ENCODE results near the gene SRD5A3. TPM values are rescaled to one million over a fixed set of nuclear protein-coding genes. Genes with fewer than 3 reads are reported as not detected.
A peak's percentile ranks its signal among the peaks of the same experiment; 100 is the strongest.

Gene SRD5A3
- total and polyA plus RNA-seq, 7 experiments from 2014 or later, result 1.9 to 10.6 (median 5.0) TPM

- H3K27me3 ChIP-seq (ENCODE audit: control insufficient read depth in 2 of 2, insufficient read depth in 2 of 2, low read length in 2 of 2), result no peaks in the 10 kb centered on the region
- Mint-ChIP-seq H3K4me3 (no peak overlapping the region), H3K27me3 (peaks cover 0 to 4% (median 0%) of the 10 kb centered on the region in 5 donors), H3K36me3 (no peaks in the 10 kb centered on the region), H3K9me3 (peaks cover 0 to 11% (median 0%) of the 10 kb centered on the region in 11 donors), H3K4me1 (peaks cover 0 to 3% (median 0%) of the 10 kb centered on the region in 7 donors), H3K27ac (no peak overlapping the region)
- DNase-seq (no peak), ATAC-seq (no peak)
- ChIA-PET POLR2A (no interaction called here), CTCF (no interaction called here)
- intact Hi-C loops (cut with micrococcal nuclease), result no loop called here
- H3K4me3 ChIP-seq (ENCODE audit: low read length), result no peak overlapping the region
- H3K36me3 ChIP-seq (ENCODE audit: control insufficient read depth in 2 of 3, insufficient read depth in 3 of 3, low read length in 3 of 3), result no peaks in the 10 kb centered on the region
- H3K9me3 ChIP-seq (ENCODE audit: control insufficient read depth in 2 of 3, low read length in 3 of 3), result no peaks in the 10 kb centered on the region
- H3K4me1 ChIP-seq (ENCODE audit: control insufficient read depth in 2 of 2, insufficient read depth in 2 of 2, low read length in 2 of 2), result no peaks in the 10 kb centered on the region
- no peak overlapping the region for H3K27ac ChIP-seq (ENCODE audit: low read depth, low read length)
Measured at GRCh38 chr4:55326629-55327028, 19.4 kb upstream of the SRD5A3 start.

- DNase-seq (no peak), ATAC-seq (no peak)
- intact Hi-C loops (cut with micrococcal nuclease), result no loop called here
- peaks cover 0 to 3% (median 0%) of the 10 kb centered on the region in 7 donors for H3K4me1 Mint-ChIP-seq
- peaks cover 0 to 4% (median 0%) of the 10 kb centered on the region in 5 donors for H3K27me3 Mint-ChIP-seq
- no peaks in the 10 kb centered on the region for H3K27me3 ChIP-seq (ENCODE audit: control insufficient read depth in 2 of 2, insufficient read depth in 2 of 2, low read length in 2 of 2)
- no peaks in the 10 kb centered on the region for H3K9me3 ChIP-seq (ENCODE audit: control insufficient read depth in 2 of 3, low read length in 3 of 3)
- H3K36me3 Mint-ChIP-seq, result no peaks in the 10 kb centered on the region
- no peak overlapping the region for H3K4me3 Mint-ChIP-seq
- no peak overlapping the region for H3K4me3 ChIP-seq (ENCODE audit: low read length)
- no peaks in the 10 kb centered on the region for H3K36me3 ChIP-seq (ENCODE audit: control insufficient read depth in 2 of 3, insufficient read depth in 3 of 3, low read length in 3 of 3)
- POLR2A ChIA-PET, result no interaction called here
- H3K4me1 ChIP-seq (ENCODE audit: control insufficient read depth in 2 of 2, insufficient read depth in 2 of 2, low read length in 2 of 2), result no peaks in the 10 kb centered on the region
- CTCF ChIA-PET, result no interaction called here
- H3K27ac ChIP-seq (ENCODE audit: low read depth, low read length), result no peak overlapping the region
- no peak overlapping the region for H3K27ac Mint-ChIP-seq
- H3K9me3 Mint-ChIP-seq, result peaks cover 0 to 11% (median 0%) of the 10 kb centered on the region in 11 donors
Measured at GRCh38 chr4:55329012-55329411, 17.0 kb upstream of the SRD5A3 start.

GRCh38 chr4:55330241-55330640 lies 15.8 kb upstream of the SRD5A3 start:
- Histone ChIP-seq H3K27ac (ENCODE audit: low read depth, low read length) (no peak overlapping the region), H3K4me1 (ENCODE audit: control insufficient read depth in 2 of 2, insufficient read depth in 2 of 2, low read length in 2 of 2) (no peaks in the 10 kb centered on the region), H3K4me3 (ENCODE audit: low read length) (no peak overlapping the region), H3K27me3 (ENCODE audit: control insufficient read depth in 2 of 2, insufficient read depth in 2 of 2, low read length in 2 of 2) (no peaks in the 10 kb centered on the region), H3K36me3 (ENCODE audit: control insufficient read depth in 2 of 3, insufficient read depth in 3 of 3, low read length in 3 of 3) (no peaks in the 10 kb centered on the region), H3K9me3 (ENCODE audit: control insufficient read depth in 2 of 3, low read length in 3 of 3) (no peaks in the 10 kb centered on the region)
- peaks cover 0 to 4% (median 0%) of the 10 kb centered on the region in 5 donors for H3K27me3 Mint-ChIP-seq
- ChIA-PET POLR2A (no interaction called here), CTCF (no interaction called here)
- peaks cover 0 to 11% (median 0%) of the 10 kb centered on the region in 11 donors for H3K9me3 Mint-ChIP-seq
- intact Hi-C loops (cut with micrococcal nuclease), result no loop called here
- no peak overlapping the region for H3K27ac Mint-ChIP-seq
- H3K4me3 Mint-ChIP-seq, result no peak overlapping the region
- ATAC-seq (peak; percentile 63), DNase-seq (no peak)
- peaks cover 0 to 3% (median 0%) of the 10 kb centered on the region in 7 donors for H3K4me1 Mint-ChIP-seq
- H3K36me3 Mint-ChIP-seq, result no peaks in the 10 kb centered on the region

GRCh38 chr4:55336138-55337034 lies 9.7 kb upstream of the SRD5A3 start:
- Mint-ChIP-seq H3K4me1 (peaks cover 0 to 9% (median 0%) of the 10 kb centered on the region in 7 donors), H3K27ac (no peak overlapping the region), H3K9me3 (no peaks in the 10 kb centered on the region), H3K4me3 (no peak overlapping the region), H3K27me3 (peaks cover 0 to 8% (median 0%) of the 10 kb centered on the region in 5 donors), H3K36me3 (no peaks in the 10 kb centered on the region)
- H3K36me3 ChIP-seq (ENCODE audit: control insufficient read depth in 2 of 3, insufficient read depth in 3 of 3, low read length in 3 of 3), result no peaks in the 10 kb centered on the region
- H3K27ac ChIP-seq (ENCODE audit: low read depth, low read length), result no peak overlapping the region
- intact Hi-C loops (cut with micrococcal nuclease), result no loop called here
- CTCF ChIA-PET, result no interaction called here
- H3K27me3 ChIP-seq (ENCODE audit: control insufficient read depth in 2 of 2, insufficient read depth in 2 of 2, low read length in 2 of 2), result no peaks in the 10 kb centered on the region
- POLR2A ChIA-PET, result interaction anchor here (0.7 kb wide), 1 partner anchor 118 kb away, joined by 4 read pairs; no protein-coding TSS in a partner anchor
- DNase-seq (no peak), ATAC-seq (no peak)
- no peak overlapping the region for H3K4me3 ChIP-seq (ENCODE audit: low read length)
- no peaks in the 10 kb centered on the region for H3K9me3 ChIP-seq (ENCODE audit: control insufficient read depth in 2 of 3, low read length in 3 of 3)
- no peaks in the 10 kb centered on the region for H3K4me1 ChIP-seq (ENCODE audit: control insufficient read depth in 2 of 2, insufficient read depth in 2 of 2, low read length in 2 of 2)

GRCh38 chr4:55337944-55338343 lies 8.1 kb upstream of the SRD5A3 start:
- H3K27me3 ChIP-seq (ENCODE audit: control insufficient read depth in 2 of 2, insufficient read depth in 2 of 2, low read length in 2 of 2), result no peaks in the 10 kb centered on the region
- H3K9me3 ChIP-seq (ENCODE audit: control insufficient read depth in 2 of 3, low read length in 3 of 3), result no peaks in the 10 kb centered on the region
- H3K36me3 ChIP-seq (ENCODE audit: control insufficient read depth in 2 of 3, insufficient read depth in 3 of 3, low read length in 3 of 3), result no peaks in the 10 kb centered on the region
- Mint-ChIP-seq H3K4me3 (no peak overlapping the region), H3K9me3 (peaks cover 0 to 2% (median 0%) of the 10 kb centered on the region in 11 donors), H3K27ac (no peak overlapping the region), H3K4me1 (peaks cover 0 to 9% (median 0%) of the 10 kb centered on the region in 7 donors), H3K36me3 (no peaks in the 10 kb centered on the region), H3K27me3 (peaks cover 0 to 8% (median 0%) of the 10 kb centered on the region in 5 donors)
- DNase-seq, result no peak
- H3K27ac ChIP-seq (ENCODE audit: low read depth, low read length), result no peak overlapping the region
- ChIA-PET POLR2A (no interaction called here), CTCF (no interaction called here)
- H3K4me3 ChIP-seq (ENCODE audit: low read length), result no peak overlapping the region
- ATAC-seq, result no peak
- intact Hi-C loops (cut with micrococcal nuclease), result no loop called here
- no peaks in the 10 kb centered on the region for H3K4me1 ChIP-seq (ENCODE audit: control insufficient read depth in 2 of 2, insufficient read depth in 2 of 2, low read length in 2 of 2)

GRCh38 chr4:55338486-55338885 lies 7.6 kb upstream of the SRD5A3 start:
- Histone ChIP-seq H3K4me1 (ENCODE audit: control insufficient read depth in 2 of 2, insufficient read depth in 2 of 2, low read length in 2 of 2) (no peaks in the 10 kb centered on the region), H3K27ac (ENCODE audit: low read depth, low read length) (no peak overlapping the region), H3K36me3 (ENCODE audit: control insufficient read depth in 2 of 3, insufficient read depth in 3 of 3, low read length in 3 of 3) (no peaks in the 10 kb centered on the region), H3K4me3 (ENCODE audit: low read length) (no peak overlapping the region), H3K9me3 (ENCODE audit: control insufficient read depth in 2 of 3, low read length in 3 of 3) (no peaks in the 10 kb centered on the region), H3K27me3 (ENCODE audit: control insufficient read depth in 2 of 2, insufficient read depth in 2 of 2, low read length in 2 of 2) (no peaks in the 10 kb centered on the region)
- CTCF ChIA-PET, result no interaction called here
- no peak for ATAC-seq
- Mint-ChIP-seq H3K27me3 (peaks cover 0 to 8% (median 0%) of the 10 kb centered on the region in 5 donors), H3K27ac (no peak overlapping the region), H3K9me3 (peaks cover 0 to 4% (median 0%) of the 10 kb centered on the region in 11 donors), H3K36me3 (no peaks in the 10 kb centered on the region), H3K4me3 (no peak overlapping the region), H3K4me1 (peaks cover 0 to 9% (median 0%) of the 10 kb centered on the region in 7 donors)
- POLR2A ChIA-PET, result no interaction called here
- DNase-seq, result no peak
- intact Hi-C loops (cut with micrococcal nuclease), result no loop called here
